ENCODE data around the gene GSTO1.
A peak's percentile ranks its signal among the peaks of the same experiment; 100 is the strongest.

- peak in 1 of 2 donors; percentile 79 for TF ChIP-seq POLR2A (IDR thresholded peaks at IDR 0.05)
- TF ChIP-seq CTCF (IDR thresholded peaks at IDR 0.05): no peak
These were observed 14.3 kb downstream of the GSTO1 start, which contains the start of gene GSTO2 for GRCh38 chr10:104268713-104269645.

Measured in heart left ventricle (tissue), 13 donors.